ENCODE measurements around the gene OVOL3.

Gene OVOL3

DNA sequence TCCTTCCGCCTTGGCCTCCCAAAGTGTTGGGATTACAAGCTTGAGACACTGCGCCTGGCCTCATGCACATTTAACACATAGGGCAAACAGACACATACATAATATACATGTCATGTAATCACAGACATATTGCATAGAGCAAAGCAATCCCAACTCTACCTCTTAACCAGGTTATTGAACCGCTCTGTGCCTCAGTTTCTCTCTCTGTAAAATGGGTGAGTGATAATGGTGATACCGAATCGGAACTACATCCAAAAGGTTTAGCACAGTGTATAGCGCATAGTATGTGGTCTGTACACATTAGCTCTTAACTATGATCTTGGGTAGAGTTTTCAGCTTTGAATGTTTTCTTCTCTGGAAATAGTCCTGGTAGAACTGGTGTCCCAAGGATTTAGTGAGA is 33.7 kb downstream of the OVOL3 start:
- in situ Hi-C loops (cut with HindIII; ENCODE audit: low sequenced_read_pairs): no loop called here
- H3K4me3 ChIP-seq (ENCODE audit: low read depth, low read length): no peak overlapping the region
- no peak for DNase-seq (ENCODE audit: low read depth)
- TF ChIP-seq, protein P1, sequence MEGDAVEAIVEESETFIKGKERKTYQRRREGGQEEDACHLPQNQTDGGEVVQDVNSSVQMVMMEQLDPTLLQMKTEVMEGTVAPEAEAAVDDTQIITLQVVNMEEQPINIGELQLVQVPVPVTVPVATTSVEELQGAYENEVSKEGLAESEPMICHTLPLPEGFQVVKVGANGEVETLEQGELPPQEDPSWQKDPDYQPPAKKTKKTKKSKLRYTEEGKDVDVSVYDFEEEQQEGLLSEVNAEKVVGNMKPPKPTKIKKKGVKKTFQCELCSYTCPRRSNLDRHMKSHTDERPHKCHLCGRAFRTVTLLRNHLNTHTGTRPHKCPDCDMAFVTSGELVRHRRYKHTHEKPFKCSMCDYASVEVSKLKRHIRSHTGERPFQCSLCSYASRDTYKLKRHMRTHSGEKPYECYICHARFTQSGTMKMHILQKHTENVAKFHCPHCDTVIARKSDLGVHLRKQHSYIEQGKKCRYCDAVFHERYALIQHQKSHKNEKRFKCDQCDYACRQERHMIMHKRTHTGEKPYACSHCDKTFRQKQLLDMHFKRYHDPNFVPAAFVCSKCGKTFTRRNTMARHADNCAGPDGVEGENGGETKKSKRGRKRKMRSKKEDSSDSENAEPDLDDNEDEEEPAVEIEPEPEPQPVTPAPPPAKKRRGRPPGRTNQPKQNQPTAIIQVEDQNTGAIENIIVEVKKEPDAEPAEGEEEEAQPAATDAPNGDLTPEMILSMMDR (IDR thresholded peaks at IDR 0.05; ENCODE audit: low read depth, low read length, missing control alignments): no peak

DNA sequence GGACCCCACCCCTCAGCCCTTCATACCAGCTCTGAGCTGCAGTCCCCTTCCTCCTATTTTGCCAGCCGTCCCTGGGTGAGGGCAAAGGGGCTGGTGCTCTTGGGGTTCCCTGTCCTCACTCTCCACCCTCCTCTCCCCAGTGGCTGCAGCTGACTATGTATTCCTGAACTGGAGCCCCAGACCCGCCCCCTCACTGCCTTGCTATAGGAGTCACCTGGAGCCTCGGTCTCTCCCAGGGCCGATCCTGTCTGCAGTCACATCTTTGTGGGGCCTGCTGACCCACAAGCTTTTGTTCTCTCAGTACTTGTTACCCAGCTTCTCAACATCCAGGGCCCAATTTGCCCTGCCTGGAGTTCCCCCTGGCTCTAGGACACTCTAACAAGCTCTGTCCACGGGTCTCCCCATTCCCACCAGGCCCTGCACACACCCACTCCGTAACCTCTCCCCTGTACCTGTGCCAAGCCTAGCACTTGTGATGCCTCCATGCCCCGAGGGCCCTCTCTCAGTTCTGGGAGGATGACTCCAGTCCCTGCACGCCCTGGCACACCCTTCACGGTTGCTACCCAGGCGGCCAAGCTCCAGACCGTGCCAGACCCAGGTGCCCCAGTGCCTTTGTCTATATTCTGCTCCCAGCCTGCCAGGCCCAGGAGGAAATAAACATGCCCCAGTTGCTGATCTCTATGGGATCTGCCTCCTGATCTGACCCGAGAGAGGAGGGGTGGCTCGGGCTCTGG is 38.9 kb downstream of the OVOL3 start:
- in situ Hi-C loops (cut with HindIII; ENCODE audit: low sequenced_read_pairs): no loop called here
- TF ChIP-seq, protein P1 (IDR thresholded peaks at IDR 0.05; ENCODE audit: low read depth, low read length, missing control alignments): no peak
- H3K4me3 ChIP-seq (ENCODE audit: low read depth, low read length): no peak overlapping the region
- DNase-seq (ENCODE audit: low read depth): no peak

DNA sequence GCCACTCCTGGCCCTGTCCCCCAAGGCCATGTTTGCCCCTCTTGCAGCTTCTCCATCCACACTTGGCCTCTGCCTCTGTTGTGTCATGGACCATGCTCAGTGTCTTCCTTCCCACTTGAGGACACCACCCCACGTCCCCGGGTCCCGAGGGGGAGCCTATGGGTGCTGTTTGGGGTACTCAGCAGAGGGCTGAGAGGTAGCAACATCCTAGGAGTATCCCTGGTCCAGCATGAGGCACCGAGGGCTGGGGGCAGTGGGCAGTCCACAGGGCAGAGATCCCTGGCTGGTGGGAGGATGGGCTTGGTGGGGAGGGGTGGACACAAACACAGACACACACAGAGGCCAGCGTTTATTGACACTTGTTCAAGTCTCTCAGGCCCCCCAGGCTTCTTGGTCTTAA is 39.6 kb downstream of the OVOL3 start:
- TF ChIP-seq, protein P1 (IDR thresholded peaks at IDR 0.05; ENCODE audit: low read depth, low read length, missing control alignments): no peak
- in situ Hi-C loops (cut with HindIII; ENCODE audit: low sequenced_read_pairs): no loop called here
- no peak for DNase-seq (ENCODE audit: low read depth)
- no peak overlapping the region for H3K4me3 ChIP-seq (ENCODE audit: low read depth, low read length)

DNA sequence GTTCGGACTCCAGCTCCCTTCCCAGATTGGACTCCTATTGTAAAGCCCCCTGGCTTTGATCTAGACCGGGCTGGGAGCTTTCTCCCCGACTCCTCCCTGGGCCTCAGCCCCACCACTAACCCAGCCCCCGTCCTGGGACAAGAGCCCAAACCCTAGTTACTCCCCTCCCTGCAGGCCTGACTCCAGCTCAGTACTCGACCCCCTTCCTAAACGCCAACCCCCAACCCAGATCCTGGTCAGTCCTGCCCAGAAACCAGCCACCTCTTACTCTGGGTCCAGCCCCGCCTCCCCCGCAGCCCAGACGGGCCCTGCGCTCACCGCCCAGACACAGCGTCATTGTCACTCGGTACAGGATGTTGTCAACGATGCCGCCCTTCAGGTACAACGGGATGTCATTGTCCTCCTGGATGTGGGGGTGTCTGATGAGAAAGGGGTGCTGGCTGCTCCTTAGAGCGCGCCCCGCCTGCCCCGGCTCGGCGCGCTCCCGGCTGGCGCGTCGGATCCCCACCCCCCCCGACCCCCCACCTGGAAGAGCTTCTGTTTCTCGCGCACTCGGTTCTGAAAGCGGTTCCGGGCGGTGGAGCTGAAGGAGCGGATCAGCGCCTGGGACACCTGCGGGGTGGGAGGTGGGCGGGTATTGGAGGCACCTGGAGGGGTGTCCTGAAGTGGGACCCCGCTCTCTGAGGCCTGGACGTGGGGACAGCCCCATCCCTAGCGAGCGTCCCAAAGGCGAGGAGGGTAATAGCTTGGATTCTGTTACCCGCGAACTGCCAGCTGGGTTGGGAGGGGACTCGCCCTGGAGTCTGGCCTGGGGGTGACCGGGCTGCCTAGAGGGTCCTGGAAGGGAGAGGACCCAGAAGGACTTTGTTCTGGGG is 40.4 kb downstream of the OVOL3 start:
- TF ChIP-seq, protein P1 (IDR thresholded peaks at IDR 0.05; ENCODE audit: low read depth, low read length, missing control alignments): no peak
- no peak overlapping the region for H3K4me3 ChIP-seq (ENCODE audit: low read depth, low read length)
- no peak for DNase-seq (ENCODE audit: low read depth)
- in situ Hi-C loops (cut with HindIII; ENCODE audit: low sequenced_read_pairs): no loop called here

DNA sequence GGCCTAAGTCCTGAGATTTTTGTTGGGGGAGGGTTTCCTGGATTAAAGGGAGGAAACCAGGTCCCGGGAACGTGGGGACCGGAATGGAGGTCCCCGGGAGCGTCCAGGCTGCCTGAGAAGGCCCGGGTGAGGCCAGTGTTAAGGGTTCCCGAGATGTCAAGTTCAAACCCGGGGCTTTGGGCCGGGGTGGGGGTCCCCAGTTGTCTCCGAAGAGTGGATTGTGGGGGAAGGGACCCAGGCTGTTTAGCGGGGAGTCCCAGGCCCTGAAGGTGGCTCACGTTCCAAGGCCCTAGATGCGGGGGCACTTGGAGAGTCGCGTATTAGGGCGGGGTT is 41.0 kb downstream of the OVOL3 start:
- in situ Hi-C loops (cut with HindIII; ENCODE audit: low sequenced_read_pairs): no loop called here
- no peak for DNase-seq (ENCODE audit: low read depth)
- TF ChIP-seq, protein P1 (IDR thresholded peaks at IDR 0.05; ENCODE audit: low read depth, low read length, missing control alignments): no peak
- H3K4me3 ChIP-seq (ENCODE audit: low read depth, low read length): no peak overlapping the region

DNA sequence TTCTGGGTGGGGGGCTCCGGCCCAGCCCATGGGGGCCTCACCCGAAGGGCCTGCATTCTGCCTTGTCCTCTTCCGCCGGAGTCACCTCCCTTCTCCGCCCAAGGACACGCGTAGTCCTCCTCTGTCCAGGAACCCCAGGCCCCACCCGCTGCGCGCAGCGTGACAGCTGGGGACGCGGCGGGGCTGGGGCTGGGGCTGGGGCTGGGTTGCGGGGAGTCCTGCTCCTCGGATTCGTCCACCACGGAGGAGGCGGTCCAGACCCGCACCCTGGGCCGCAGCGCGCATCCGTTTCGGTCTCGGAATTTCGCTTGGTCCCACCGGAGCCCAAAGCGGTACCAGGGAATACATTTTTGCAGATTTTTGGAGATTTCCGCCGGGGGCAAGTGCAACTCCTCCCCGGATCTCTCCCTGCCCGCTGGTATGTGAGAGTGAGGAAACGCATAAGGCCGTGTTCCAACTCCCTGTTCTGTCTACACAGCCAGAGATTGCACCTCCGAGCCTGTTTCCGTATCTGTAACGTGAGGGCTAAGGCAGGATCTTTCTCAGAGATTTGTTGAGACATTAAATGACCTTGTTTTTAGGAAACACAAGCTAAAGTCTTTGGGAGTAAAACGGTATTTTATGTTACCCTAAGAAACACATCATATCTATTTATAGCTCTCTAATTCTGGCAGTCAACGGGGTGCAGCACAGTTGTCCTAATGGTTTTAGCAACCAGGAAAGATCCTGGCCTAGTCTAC is 41.6 kb downstream of the OVOL3 start, which contains the start of gene COX7A1:
Gene COX7A1, minus strand, starts transcription at position 96 of the 740 bp plus-strand sequence. Its CDS starts 40 bp downstream, at position 56.
- no peak within 1 kb of the TSS for H3K4me3 ChIP-seq (ENCODE audit: low read depth, low read length)
- TF ChIP-seq, protein P1 (IDR thresholded peaks at IDR 0.05; ENCODE audit: low read depth, low read length, missing control alignments): no peak

More for the DNA sequence above, 41.6 kb downstream of the OVOL3 start, which contains the start of gene COX7A1:
- in situ Hi-C loops (cut with HindIII; ENCODE audit: low sequenced_read_pairs): no loop called here
- no peak for DNase-seq (ENCODE audit: low read depth)
